Chondrocyte (in vitro differentiated cells): ENCODE data around the gene ARHGEF7. TPM values are rescaled to one million over a fixed set of nuclear protein-coding genes. Genes with fewer than 3 reads are reported as not detected.

Experiments
- DNase-seq: peaks from one replicate; pipeline ENCODE4 v3.0.0; 2021; ENCODE audit warnings: mixed read lengths, low spot score
- H3K27ac Mint-ChIP-seq: one replicate; pipeline ENCODE4 v1.8.0; 2021; ENCODE audit warnings: mild to moderate bottlenecking, moderate library complexity, mixed read lengths; ENCODE audit not compliant: unreplicated experiment
- H3K27me3 Mint-ChIP-seq: 2 replicates; pipeline ENCODE4 v1.8.0; 2021; ENCODE audit warnings: low read depth, mixed read lengths
- H3K36me3 Mint-ChIP-seq: 2 replicates; pipeline ENCODE4 v1.8.0; 2021; ENCODE audit warnings: low read depth, mixed read lengths
- H3K4me1 Mint-ChIP-seq: 2 replicates; pipeline ENCODE4 v1.8.0; 2021; ENCODE audit warnings: low read depth, mild to moderate bottlenecking, mixed read lengths
- H3K4me3 Mint-ChIP-seq: one replicate; pipeline ENCODE4 v1.8.0; 2021; ENCODE audit warnings: mild to moderate bottlenecking, moderate library complexity, mixed read lengths; ENCODE audit not compliant: unreplicated experiment
- H3K9me3 Mint-ChIP-seq: 2 replicates; pipeline ENCODE4 v1.8.0; 2021; ENCODE audit warnings: low read depth, mixed read lengths
- CTCF ChIP-seq: fragments of 200-600 bp; sonication (generic); IDR thresholded peaks from 2 replicates; pipeline ENCODE4 v1.5.0; 2021; ENCODE audit warnings: antibody characterized with exemption, mild to moderate bottlenecking, moderate library complexity
- total RNA-seq: library from RNA; stranded (reverse); gene quantifications from 3 replicates; pipeline ENCODE4 v1.2.1, GENCODE V29; 2021

Gene ARHGEF7
- total RNA-seq, 1 donor from 2014 or later: 137 TPM

GRCh38 chr13:111328574-111329410 is 213.7 kb downstream of the ARHGEF7 start:
- H3K4me1 Mint-ChIP-seq: no peaks in the 10 kb centered on the region
- H3K4me3 Mint-ChIP-seq: no peak overlapping the region
- H3K27me3 Mint-ChIP-seq: no peaks in the 10 kb centered on the region
- H3K9me3 Mint-ChIP-seq: no peaks in the 10 kb centered on the region
- no peak overlapping the region for H3K27ac Mint-ChIP-seq
- DNase-seq: no peak
- H3K36me3 Mint-ChIP-seq: peaks cover 15% of the 10 kb centered on the region
- TF ChIP-seq CTCF: no peak

- TF ChIP-seq CTCF: no peak
- Mint-ChIP-seq H3K27me3 (no peaks in the 10 kb centered on the region), H3K27ac (no peak overlapping the region)
Measured at GRCh38 chr13:111329641-111330040, 214.5 kb downstream of the ARHGEF7 start.

GRCh38 chr13:111330066-111330610 is 215.0 kb downstream of the ARHGEF7 start:
- H3K4me3 Mint-ChIP-seq: no peak overlapping the region
- H3K4me1 Mint-ChIP-seq: no peaks in the 10 kb centered on the region
- H3K9me3 Mint-ChIP-seq: peaks cover 4% of the 10 kb centered on the region
- peaks cover 13% of the 10 kb centered on the region for H3K36me3 Mint-ChIP-seq
- H3K27ac Mint-ChIP-seq: no peak overlapping the region
- no peak for DNase-seq
- no peak for TF ChIP-seq CTCF
- H3K27me3 Mint-ChIP-seq: no peaks in the 10 kb centered on the region

More at GRCh38 chr13:111329641-111330040, 214.5 kb downstream of the ARHGEF7 start:
- no peak overlapping the region for H3K4me3 Mint-ChIP-seq
- no peak for DNase-seq
- no peaks in the 10 kb centered on the region for H3K4me1 Mint-ChIP-seq
- peaks cover 4% of the 10 kb centered on the region for H3K9me3 Mint-ChIP-seq
- H3K36me3 Mint-ChIP-seq: peaks cover 16% of the 10 kb centered on the region

- DNase-seq: no peak
- peaks cover 30% of the 10 kb centered on the region for H3K36me3 Mint-ChIP-seq
- H3K27ac Mint-ChIP-seq: no peak overlapping the region
- no peaks in the 10 kb centered on the region for H3K27me3 Mint-ChIP-seq
- no peak overlapping the region for H3K4me3 Mint-ChIP-seq
- peaks cover 14% of the 10 kb centered on the region for H3K4me1 Mint-ChIP-seq
- H3K9me3 Mint-ChIP-seq: peaks cover 4% of the 10 kb centered on the region
- no peak for TF ChIP-seq CTCF
Measured at GRCh38 chr13:111335298-111335697, 220.2 kb downstream of the ARHGEF7 start.

- Mint-ChIP-seq H3K4me1 (peaks cover 14% of the 10 kb centered on the region), H3K9me3 (peaks cover 4% of the 10 kb centered on the region), H3K4me3 (no peak overlapping the region), H3K36me3 (peaks cover 26% of the 10 kb centered on the region), H3K27ac (no peak overlapping the region), H3K27me3 (no peaks in the 10 kb centered on the region)
- TF ChIP-seq CTCF: no peak
- DNase-seq: no peak
Measured at GRCh38 chr13:111336666-111337065, 221.6 kb downstream of the ARHGEF7 start.
